ENCODE data around the gene DOC2B.

- TF ChIP-seq CTCF (IDR thresholded peaks at IDR 0.05; ENCODE audit: low read length) (no peak), EZH2 (IDR thresholded peaks at IDR 0.05; ENCODE audit: borderline replicate concordance, low read length) (no peak)
These were observed 18.8 kb downstream of the DOC2B start for GRCh38 chr17:162689-163088.

Measured in OCI-LY1 (cell line).